SK-N-SH treated with all-trans-retinoic acid at 6 μM for 48 hours (cell line): Measurements from ENCODE around the gene PCK1.

Experiments
- ATAC-seq: fragments of 200-7000 bp; cut with Tn5 transposase; 3 replicates; pipeline ENCODE4 v1.9.1; 2020; ENCODE audit warnings: mild to moderate bottlenecking, moderate library complexity
- ARNTL ChIP-seq: fragments of 450-650 bp; formaldehyde crosslinking; IDR thresholded peaks from 2 replicates; pipeline ENCODE4 v1.5.0; 2020; ENCODE audit warnings: low read depth, mild to moderate bottlenecking, moderate library complexity, borderline replicate concordance
- BACH2 ChIP-seq: fragments of 250-450 bp; sonication (Bioruptor Pico); IDR thresholded peaks from 2 replicates; pipeline ENCODE4 v1.9.0; 2021; ENCODE audit warnings: mild to moderate bottlenecking, borderline replicate concordance
- CSDC2 ChIP-seq: fragments of 250-450 bp; sonication (Bioruptor Pico); IDR thresholded peaks from 2 replicates; pipeline ENCODE4 v1.5.0; 2020; ENCODE audit warnings: mild to moderate bottlenecking, moderate library complexity
- ESRRG ChIP-seq: fragments of 250-450 bp; sonication (Bioruptor Pico); IDR thresholded peaks from 2 replicates; pipeline ENCODE4 v1.6.1; 2021; ENCODE audit warnings: mild to moderate bottlenecking
- ISL1 ChIP-seq: fragments of 250-450 bp; sonication (Bioruptor Pico); IDR thresholded peaks from 2 replicates; pipeline ENCODE4 v2.1.2; 2022; ENCODE audit warnings: mild to moderate bottlenecking, moderate library complexity
- PATZ1 ChIP-seq: fragments of 250-450 bp; sonication (Bioruptor Pico); IDR thresholded peaks from 2 replicates; pipeline ENCODE4 v1.8.0; 2020; ENCODE audit warnings: mild to moderate bottlenecking, moderate library complexity, borderline replicate concordance
- POU6F1 ChIP-seq: fragments of 250-450 bp; sonication (Bioruptor Pico); IDR thresholded peaks from 2 replicates; pipeline ENCODE4 v1.8.0; 2021; ENCODE audit warnings: low read depth, mild to moderate bottlenecking, moderate library complexity, borderline replicate concordance
- PPARA ChIP-seq: fragments of 250-450 bp; sonication (Bioruptor Pico); IDR thresholded peaks from 2 replicates; pipeline ENCODE4 v1.5.0; 2020; ENCODE audit warnings: mild to moderate bottlenecking, borderline replicate concordance
- RARB ChIP-seq: fragments of 250-450 bp; sonication (Bioruptor Pico); IDR thresholded peaks from 2 replicates; pipeline ENCODE4 v1.8.0; 2021; ENCODE audit warnings: mild to moderate bottlenecking, moderate library complexity
- SNAI2 ChIP-seq: fragments of 250-450 bp; sonication (Bioruptor Pico); IDR thresholded peaks from 2 replicates; pipeline ENCODE4 v1.5.0; 2020; ENCODE audit warnings: mild to moderate bottlenecking, moderate library complexity
- TCF4 ChIP-seq: fragments of 250-450 bp; sonication (Bioruptor Pico); IDR thresholded peaks from 2 replicates; pipeline ENCODE4 v1.8.0; 2021; ENCODE audit warnings: mild to moderate bottlenecking, moderate library complexity, borderline replicate concordance
- TOX ChIP-seq: fragments of 250-450 bp; sonication (Bioruptor Pico); IDR thresholded peaks from 2 replicates; pipeline ENCODE4 v1.8.0; 2021; ENCODE audit warnings: mild to moderate bottlenecking, moderate library complexity, borderline replicate concordance
- ZC3H10 ChIP-seq: fragments of 250-450 bp; sonication (Bioruptor Pico); IDR thresholded peaks from 2 replicates; pipeline ENCODE4 v1.5.1; 2021; ENCODE audit warnings: mild to moderate bottlenecking, moderate library complexity
- ZNF565 ChIP-seq: fragments of 450-650 bp; formaldehyde crosslinking; conservative IDR thresholded peaks from 2 replicates; pipeline ENCODE4 v1.5.0; 2020; ENCODE audit warnings: low read depth, mild to moderate bottlenecking, moderate library complexity
- TF ChIP-seq, protein P1 (sequence below): fragments of 250-450 bp; sonication (Bioruptor Pico); IDR thresholded peaks from 2 replicates; pipeline ENCODE4 v1.5.1; 2021; ENCODE audit warnings: mild to moderate bottlenecking, moderate library complexity
- TF ChIP-seq, protein P2 (sequence below): fragments of 250-450 bp; sonication (Bioruptor Pico); IDR thresholded peaks from 2 replicates; pipeline ENCODE4 v1.5.0; 2020; ENCODE audit warnings: mild to moderate bottlenecking, moderate library complexity

The PCK1 gene

DNA sequence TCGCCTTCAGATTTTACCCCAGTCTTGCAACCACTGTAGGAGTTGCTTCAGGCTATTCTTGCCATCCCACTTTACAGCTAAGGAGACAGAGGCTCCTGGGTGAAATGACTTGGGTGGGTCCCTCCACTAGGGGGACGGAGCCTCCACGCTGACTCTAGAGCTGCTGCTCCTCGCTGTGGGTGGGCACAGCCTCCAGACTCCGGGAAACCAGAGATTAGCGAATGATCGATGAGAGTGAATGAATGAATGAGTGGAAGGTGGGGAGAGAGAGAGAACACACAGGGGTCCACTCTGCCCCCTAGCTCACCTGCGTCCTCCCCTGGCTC is 48.9 kb downstream of the PCK1 start:
- ATAC-seq, result no peak
- TF ChIP-seq TCF4 (CRISPR knock-in tag) (no peak), ZNF565 (CRISPR knock-in tag) (no peak), POU6F1 (no peak), ZC3H10 (no peak), TOX (CRISPR knock-in tag) (no peak), SNAI2 (no peak), BACH2 (CRISPR knock-in tag) (no peak), RARB (CRISPR knock-in tag) (no peak), ARNTL (CRISPR knock-in tag) (no peak)
- TF ChIP-seq, protein P1, sequence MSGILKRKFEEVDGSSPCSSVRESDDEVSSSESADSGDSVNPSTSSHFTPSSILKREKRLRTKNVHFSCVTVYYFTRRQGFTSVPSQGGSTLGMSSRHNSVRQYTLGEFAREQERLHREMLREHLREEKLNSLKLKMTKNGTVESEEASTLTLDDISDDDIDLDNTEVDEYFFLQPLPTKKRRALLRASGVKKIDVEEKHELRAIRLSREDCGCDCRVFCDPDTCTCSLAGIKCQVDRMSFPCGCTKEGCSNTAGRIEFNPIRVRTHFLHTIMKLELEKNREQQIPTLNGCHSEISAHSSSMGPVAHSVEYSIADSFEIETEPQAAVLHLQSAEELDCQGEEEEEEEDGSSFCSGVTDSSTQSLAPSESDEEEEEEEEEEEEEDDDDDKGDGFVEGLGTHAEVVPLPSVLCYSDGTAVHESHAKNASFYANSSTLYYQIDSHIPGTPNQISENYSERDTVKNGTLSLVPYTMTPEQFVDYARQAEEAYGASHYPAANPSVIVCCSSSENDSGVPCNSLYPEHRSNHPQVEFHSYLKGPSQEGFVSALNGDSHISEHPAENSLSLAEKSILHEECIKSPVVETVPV (CRISPR knock-in tag), result no peak

DNA sequence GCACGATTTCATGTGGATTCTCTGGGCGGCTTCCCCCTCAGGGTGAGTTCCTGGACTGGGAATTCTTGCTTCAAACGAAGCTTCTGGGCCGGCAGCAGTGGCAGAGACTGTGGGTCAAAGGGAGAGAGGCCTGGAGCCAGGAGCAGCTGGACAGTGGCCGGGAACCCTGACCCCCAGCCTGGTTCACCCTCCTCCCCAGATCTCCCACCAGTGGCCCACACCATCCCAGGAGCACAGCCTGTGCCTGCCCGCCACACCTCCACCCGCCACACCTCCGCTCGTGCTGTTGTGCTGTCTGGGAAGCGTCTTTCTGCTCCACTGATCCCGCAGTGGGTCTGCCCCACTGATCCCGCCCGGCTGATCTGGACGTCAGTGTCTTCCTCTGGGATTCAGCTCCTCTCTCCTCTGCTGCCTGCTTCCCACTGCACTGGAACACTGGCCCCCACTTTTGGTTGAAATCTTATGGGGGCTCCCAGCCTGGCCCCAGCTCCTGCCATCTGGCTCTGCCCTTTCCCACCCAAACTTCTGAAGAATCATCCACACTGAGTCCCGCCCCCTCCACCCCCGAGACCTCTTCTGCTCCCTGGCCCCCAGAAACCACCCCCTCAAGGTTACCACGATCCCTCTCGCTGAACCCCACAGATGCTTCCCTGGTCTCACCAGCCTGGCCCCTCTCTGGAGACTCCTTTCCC is 49.5 kb downstream of the PCK1 start:
- TF ChIP-seq PPARA (CRISPR knock-in tag), result no peak
- no peak for ATAC-seq

- no peak for ATAC-seq
- TF ChIP-seq CSDC2 (CRISPR knock-in tag) (no peak), ZNF565 (CRISPR knock-in tag) (no peak)
- TF ChIP-seq, protein P1 (CRISPR knock-in tag), result no peak
Observed at GRCh38 chr20:57611586-57612311, 50.8 kb downstream of the PCK1 start.

GRCh38 chr20:57612436-57612835 is 51.5 kb downstream of the PCK1 start:
- no peak for TF ChIP-seq TCF4 (CRISPR knock-in tag)
- no peak for ATAC-seq

DNA sequence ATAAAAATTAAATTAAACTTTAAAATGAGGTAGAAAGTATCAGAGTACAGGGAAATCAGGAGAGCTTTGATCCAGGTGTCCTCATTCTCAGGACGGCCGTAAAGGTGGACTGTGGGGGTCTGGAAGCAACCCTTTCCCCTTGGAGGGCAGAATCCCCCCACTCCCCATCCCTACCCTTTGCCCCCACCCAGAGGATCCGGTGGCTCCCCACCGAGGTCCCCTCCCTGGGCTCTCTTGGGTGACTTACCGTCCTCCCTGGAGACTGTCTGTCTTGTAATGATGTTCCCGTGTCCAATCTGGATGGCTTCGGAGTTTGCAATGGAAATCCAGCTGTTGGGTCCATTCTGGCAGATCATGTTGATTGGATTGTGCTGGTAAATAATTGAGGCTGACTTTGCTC is 52.0 kb downstream of the PCK1 start:
- TF ChIP-seq, protein P2, sequence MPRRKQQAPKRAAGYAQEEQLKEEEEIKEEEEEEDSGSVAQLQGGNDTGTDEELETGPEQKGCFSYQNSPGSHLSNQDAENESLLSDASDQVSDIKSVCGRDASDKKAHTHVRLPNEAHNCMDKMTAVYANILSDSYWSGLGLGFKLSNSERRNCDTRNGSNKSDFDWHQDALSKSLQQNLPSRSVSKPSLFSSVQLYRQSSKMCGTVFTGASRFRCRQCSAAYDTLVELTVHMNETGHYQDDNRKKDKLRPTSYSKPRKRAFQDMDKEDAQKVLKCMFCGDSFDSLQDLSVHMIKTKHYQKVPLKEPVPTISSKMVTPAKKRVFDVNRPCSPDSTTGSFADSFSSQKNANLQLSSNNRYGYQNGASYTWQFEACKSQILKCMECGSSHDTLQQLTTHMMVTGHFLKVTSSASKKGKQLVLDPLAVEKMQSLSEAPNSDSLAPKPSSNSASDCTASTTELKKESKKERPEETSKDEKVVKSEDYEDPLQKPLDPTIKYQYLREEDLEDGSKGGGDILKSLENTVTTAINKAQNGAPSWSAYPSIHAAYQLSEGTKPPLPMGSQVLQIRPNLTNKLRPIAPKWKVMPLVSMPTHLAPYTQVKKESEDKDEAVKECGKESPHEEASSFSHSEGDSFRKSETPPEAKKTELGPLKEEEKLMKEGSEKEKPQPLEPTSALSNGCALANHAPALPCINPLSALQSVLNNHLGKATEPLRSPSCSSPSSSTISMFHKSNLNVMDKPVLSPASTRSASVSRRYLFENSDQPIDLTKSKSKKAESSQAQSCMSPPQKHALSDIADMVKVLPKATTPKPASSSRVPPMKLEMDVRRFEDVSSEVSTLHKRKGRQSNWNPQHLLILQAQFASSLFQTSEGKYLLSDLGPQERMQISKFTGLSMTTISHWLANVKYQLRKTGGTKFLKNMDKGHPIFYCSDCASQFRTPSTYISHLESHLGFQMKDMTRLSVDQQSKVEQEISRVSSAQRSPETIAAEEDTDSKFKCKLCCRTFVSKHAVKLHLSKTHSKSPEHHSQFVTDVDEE, result no peak
- no peak for TF ChIP-seq CSDC2 (CRISPR knock-in tag)
- TF ChIP-seq ARNTL (CRISPR knock-in tag), result no peak
- TF ChIP-seq ZC3H10, result no peak
- no peak for TF ChIP-seq ZNF565 (CRISPR knock-in tag)
- TF ChIP-seq ESRRG (CRISPR knock-in tag), result no peak
- no peak for TF ChIP-seq ISL1 (CRISPR knock-in tag)
- TF ChIP-seq, protein P1 (CRISPR knock-in tag), result no peak
- TF ChIP-seq PATZ1, result no peak
- TF ChIP-seq TCF4 (CRISPR knock-in tag), result no peak
- no peak for TF ChIP-seq RARB (CRISPR knock-in tag)
- ATAC-seq, result no peak
